ENCODE data around the gene PPP1R16B. TPM values are rescaled to one million over a fixed set of nuclear protein-coding genes. Genes with fewer than 3 reads are reported as not detected.
"Not testable (repeated sequence)": the region's sequence is repeated elsewhere in the genome, so short reads cannot be mapped to it uniquely, and the experiment has no call there.

The PPP1R16B gene
- total RNA-seq, 1 donor = not detected

GRCh38 chr20:38811769-38812168 lies 6.3 kb downstream of the PPP1R16B start:
- no peak for DNase-seq (ENCODE audit: low read depth)
- no peak for TF ChIP-seq CTCF (IDR thresholded peaks at IDR 0.05; ENCODE audit: insufficient read depth, low read depth, low read length)
- H3K4me3 ChIP-seq (ENCODE audit: low read depth, low read length) = no peak overlapping the region

GRCh38 chr20:38812182-38812581 lies 6.7 kb downstream of the PPP1R16B start:
- H3K4me3 ChIP-seq (ENCODE audit: low read depth, low read length) = no peak overlapping the region
- no peak for DNase-seq (ENCODE audit: low read depth)
- no peak for TF ChIP-seq CTCF (IDR thresholded peaks at IDR 0.05; ENCODE audit: insufficient read depth, low read depth, low read length)

GRCh38 chr20:38812709-38813573 lies 7.4 kb downstream of the PPP1R16B start:
- no peak overlapping the region for H3K4me3 ChIP-seq (ENCODE audit: low read depth, low read length)
- DNase-seq (ENCODE audit: low read depth) = no peak
- no peak for TF ChIP-seq CTCF (IDR thresholded peaks at IDR 0.05; ENCODE audit: insufficient read depth, low read depth, low read length)

GRCh38 chr20:38813574-38813962 lies 8.1 kb downstream of the PPP1R16B start:
- DNase-seq (ENCODE audit: low read depth); H3K4me3 ChIP-seq (ENCODE audit: low read depth, low read length): not testable (repeated sequence)

- H3K4me3 ChIP-seq (ENCODE audit: low read depth, low read length) = no peak overlapping the region
- no peak for TF ChIP-seq CTCF (IDR thresholded peaks at IDR 0.05; ENCODE audit: insufficient read depth, low read depth, low read length)
- DNase-seq (ENCODE audit: low read depth) = no peak
Measured at GRCh38 chr20:38815446-38815845, 9.9 kb downstream of the PPP1R16B start.

GRCh38 chr20:38818113-38819065 lies 12.9 kb downstream of the PPP1R16B start:
- TF ChIP-seq CTCF (IDR thresholded peaks at IDR 0.05; ENCODE audit: insufficient read depth, low read depth, low read length) = no peak
- H3K4me3 ChIP-seq (ENCODE audit: low read depth, low read length) = no peak overlapping the region
- no peak for DNase-seq (ENCODE audit: low read depth)

GRCh38 chr20:38825571-38825900 lies 20.0 kb downstream of the PPP1R16B start:
- H3K4me3 ChIP-seq (ENCODE audit: low read depth, low read length) = no peak overlapping the region
- no peak for DNase-seq (ENCODE audit: low read depth)
- no peak for TF ChIP-seq CTCF (IDR thresholded peaks at IDR 0.05; ENCODE audit: insufficient read depth, low read depth, low read length)

Measured in fibroblast of villous mesenchyme (primary cell).